K562 treated with DMSO at 1 percent for 12 hours (cell line): ENCODE results near the gene PRR18. TPM values are rescaled to one million over a fixed set of nuclear protein-coding genes. Genes with fewer than 3 reads are reported as not detected.

Experiments
- total RNA-seq: library from RNA; unstranded; fragments of 300-600 nt; gene quantifications from 2 replicates; pipeline ENCODE4 v1.2.3, GENCODE V29; 2022; ENCODE audit not compliant: insufficient read depth

Gene PRR18
- total RNA-seq: not detected in 2 replicates

DNA sequence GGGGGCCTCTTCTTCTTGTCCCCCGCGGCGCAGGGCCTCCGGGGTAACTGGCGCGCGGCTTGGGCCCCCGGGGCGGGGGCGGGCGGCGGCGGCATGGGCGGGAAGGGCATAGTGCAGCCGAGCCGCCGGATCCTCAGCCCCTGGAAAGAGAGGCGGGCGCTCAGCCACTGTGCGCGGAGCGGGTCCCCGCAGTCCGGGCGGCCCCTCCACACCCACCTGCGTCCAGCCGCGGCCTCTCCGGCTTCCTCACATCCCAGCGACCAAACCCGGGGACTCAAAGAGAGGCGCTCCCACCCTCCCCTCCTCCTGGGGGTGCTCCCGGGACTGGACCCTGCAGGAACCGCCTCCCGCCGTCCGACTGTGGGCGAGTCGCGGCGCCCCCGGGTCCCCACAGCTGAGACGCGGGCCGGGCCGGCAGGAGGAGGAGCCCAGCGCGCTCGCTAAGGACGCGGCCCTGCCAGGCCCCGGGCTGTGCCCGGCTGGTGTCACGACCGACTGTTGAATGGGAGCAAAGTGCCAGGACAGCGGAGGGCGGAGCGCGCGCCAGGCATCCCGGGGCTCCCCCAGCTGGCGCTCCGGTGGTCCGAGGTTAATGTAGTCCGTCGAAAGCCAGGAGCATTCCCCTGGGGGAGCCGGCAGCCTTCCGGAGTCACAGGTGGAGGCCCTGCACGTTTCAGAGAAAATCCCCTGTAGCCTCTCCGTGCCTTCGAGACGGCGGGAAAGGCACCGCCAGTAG lies at the start of gene PRR18:
PRR18 (minus strand) TSS at position 360 of the 736 bp plus-strand sequence; CDS start at position 110, 250 bp downstream.

GRCh38 chr6:166342349-166343149 lies 34.4 kb upstream of the PRR18 start, which contains the start of gene SFT2D1:
SFT2D1 (minus strand) TSS chr6:166342545; CDS start chr6:166342481, 64 bp downstream.

Other genes with a start within 250 kb of the PRR18 start
- gene TBXT, start 140.5 kb downstream of the PRR18 start, total RNA-seq: not detected in 2 replicates
- gene SFT2D1, start 34.2 kb upstream of the PRR18 start, total RNA-seq: 70.3 and 101 TPM in 2 replicates
- 79.2 and 110 TPM in 2 replicates for gene MPC1, start 74.5 kb upstream of the PRR18 start, total RNA-seq